RWPE1 (cell line): ENCODE data around the gene PNLIP.

Experiments
- CTCF ChIA-PET: fragments of 350-600 bp; sonication (Branson Sonifier 250); formaldehyde crosslinking; extraction: SDS; loops from one replicate; lab custom pipeline; 2021; lab: Yijun Ruan, JAX
- POLR2A ChIA-PET: fragments of 400-600 bp; formaldehyde crosslinking; extraction: SDS; loops from one replicate; lab custom pipeline; 2020; ENCODE audit warnings: antibody characterized with exemption; ENCODE audit not compliant: low non-redundant PET; lab: Yijun Ruan, JAX
- DNase-seq: peaks from one replicate; pipeline ENCODE4 v3.0.0; 2012; ENCODE audit warnings: low spot score
- H3K27ac ChIP-seq: fragments of 450-650 bp; 2 replicates; pipeline ENCODE4 v1.5.1; 2017
- CTCF ChIP-seq: fragments of 450-650 bp; conservative IDR thresholded peaks from 2 replicates; pipeline ENCODE4 v1.5.1; 2017; ENCODE audit warnings: low read depth, mild to moderate bottlenecking

PNLIP gene

GRCh38 chr10:116557305-116557880 is 11.7 kb downstream of the PNLIP start:
- no peak for DNase-seq
- ChIA-PET POLR2A (no interaction called here), CTCF (interaction anchor here (0.6 kb wide), 1 partner anchor 1367 kb away, joined by 4 read pairs; no protein-coding TSS in a partner anchor)
- H3K27ac ChIP-seq, result no peak overlapping the region
- TF ChIP-seq CTCF, result no peak

GRCh38 chr10:116565534-116565933 is 19.8 kb downstream of the PNLIP start:
- ChIA-PET POLR2A (interaction anchor here (0.7 kb wide), 1 partner anchor 125 kb away, joined by 6 read pairs; no protein-coding TSS in a partner anchor), CTCF (interaction anchor here (0.7 kb wide), 1 partner anchor 180 kb away, joined by 3 read pairs; no protein-coding TSS in a partner anchor)
- H3K27ac ChIP-seq, result no peak overlapping the region
- no peak for DNase-seq
- TF ChIP-seq CTCF, result no peak

- DNase-seq, result no peak
- ChIA-PET POLR2A (no interaction called here), CTCF (no interaction called here)
- no peak overlapping the region for H3K27ac ChIP-seq
- no peak for TF ChIP-seq CTCF
These were observed 21.2 kb downstream of the PNLIP start for GRCh38 chr10:116566932-116567331.

- TF ChIP-seq CTCF, result no peak
- POLR2A ChIA-PET, result no interaction called here
- DNase-seq, result no peak
- no peak overlapping the region for H3K27ac ChIP-seq
- CTCF ChIA-PET, result no interaction called here
These were observed 21.6 kb downstream of the PNLIP start for GRCh38 chr10:116567335-116567734.

GRCh38 chr10:116574797-116575196 is 29.1 kb downstream of the PNLIP start:
- CTCF ChIA-PET, result no interaction called here
- TF ChIP-seq CTCF, result no peak
- no peak overlapping the region for H3K27ac ChIP-seq
- POLR2A ChIA-PET, result no interaction called here
- DNase-seq, result no peak

- POLR2A ChIA-PET, result no interaction called here
- DNase-seq, result no peak
- CTCF ChIA-PET, result no interaction called here
- no peak for TF ChIP-seq CTCF
- no peak overlapping the region for H3K27ac ChIP-seq
These were observed 42.3 kb downstream of the PNLIP start for GRCh38 chr10:116587878-116588591.
